Natural killer cell treated with Interleukin-12 subunit alpha and Interleukin-12 subunit beta and Interleukin-15 and Interleukin-18, amount 100 ng/mL, for 72 hours (primary cell): ENCODE results near the gene CFAP97D1. TPM values are rescaled to one million over a fixed set of nuclear protein-coding genes. Genes with fewer than 3 reads are reported as not detected.

Experiments used
- ATAC-seq, 2 donors: fragments of 150-1000 bp; cut with Tn5 transposase in 1 of 2; sonication (Bioruptor Pico), chemical (Tn5 transposase) in 1 of 2; 2 replicates each; pipeline ENCODE4 v1.10.0; 2021
- DNase-seq: peaks from one replicate; pipeline ENCODE4 v3.0.0; 2022; ENCODE audit warnings: low spot score
- H3K27ac Mint-ChIP-seq, 2 donors: 1 replicate in 1 of 2; 2 replicates in 1 of 2; pipeline ENCODE4 v1.8.0; 2022; ENCODE audit warnings: mixed read lengths in 2 of 2, mild to moderate bottlenecking in 1 of 2, moderate library complexity in 1 of 2
- H3K27me3 Mint-ChIP-seq, 2 donors: 1 replicate in 1 of 2; 2 replicates in 1 of 2; pipeline ENCODE4 v1.8.0; 2022; ENCODE audit warnings: mixed read lengths in 2 of 2
- H3K36me3 Mint-ChIP-seq: one replicate; pipeline ENCODE4 v1.8.0; 2022; ENCODE audit warnings: mixed read lengths
- H3K4me1 Mint-ChIP-seq, 2 donors: 1 replicate in 1 of 2; 2 replicates in 1 of 2; pipeline ENCODE4 v1.8.0; 2022; ENCODE audit warnings: low read depth in 2 of 2, mixed read lengths in 2 of 2, mild to moderate bottlenecking in 1 of 2
- H3K4me3 Mint-ChIP-seq: one replicate; pipeline ENCODE4 v1.8.0; 2022; ENCODE audit warnings: mixed read lengths
- H3K9me3 Mint-ChIP-seq: 2 replicates; pipeline ENCODE4 v1.8.0; 2022; ENCODE audit warnings: mixed read lengths
- total RNA-seq, 2 donors: library from RNA; stranded (reverse); gene quantifications; one replicate each; pipeline ENCODE4 v1.2.3, GENCODE V29; 2022

Gene CFAP97D1
- not detected for total RNA-seq

- ATAC-seq (no peak), DNase-seq (no peak)
- H3K9me3 Mint-ChIP-seq = no peaks in the 10 kb centered on the region
- peaks cover 0 to 9% of the 10 kb centered on the region in 2 donors for H3K4me1 Mint-ChIP-seq
- no peak within 1 kb of the TSS for H3K27ac Mint-ChIP-seq
- H3K27me3 Mint-ChIP-seq = peaks cover 37 to 48% of the 10 kb centered on the region in 2 donors
- no peaks in the 10 kb centered on the region for H3K36me3 Mint-ChIP-seq
- H3K4me3 Mint-ChIP-seq = peak within 1 kb of the TSS; percentile 59
Measured at GRCh38 chr17:43780135-43780534, at the start of gene CFAP97D1. TSS of gene CFAP97D1 (plus strand) at chr17:43780435. CDS start at chr17:43780463, 28 bp downstream.

GRCh38 chr17:43732958-43733357, 47.3 kb upstream of the CFAP97D1 start:
- DNase-seq (no peak), ATAC-seq (no peak)
- H3K9me3 Mint-ChIP-seq = no peaks in the 10 kb centered on the region
- H3K27ac Mint-ChIP-seq = no peak overlapping the region
- peaks cover 19 to 23% of the 10 kb centered on the region in 2 donors for H3K27me3 Mint-ChIP-seq
- no peak overlapping the region for H3K4me3 Mint-ChIP-seq
- H3K36me3 Mint-ChIP-seq = no peaks in the 10 kb centered on the region
- no peaks in the 10 kb centered on the region for H3K4me1 Mint-ChIP-seq

- ATAC-seq = no peak
- no peak for DNase-seq
- Mint-ChIP-seq H3K27ac (no peak overlapping the region), H3K4me1 (no peaks in the 10 kb centered on the region), H3K36me3 (no peaks in the 10 kb centered on the region), H3K9me3 (no peaks in the 10 kb centered on the region), H3K27me3 (peaks cover 24 to 28% of the 10 kb centered on the region in 2 donors), H3K4me3 (no peak overlapping the region)
Measured at GRCh38 chr17:43733956-43734355, 46.3 kb upstream of the CFAP97D1 start.

- no peaks in the 10 kb centered on the region for H3K9me3 Mint-ChIP-seq
- ATAC-seq (no peak), DNase-seq (no peak)
- no peak overlapping the region for H3K4me3 Mint-ChIP-seq
- no peaks in the 10 kb centered on the region for H3K36me3 Mint-ChIP-seq
- H3K27ac Mint-ChIP-seq = no peak overlapping the region
- H3K27me3 Mint-ChIP-seq = peaks cover 28% of the 10 kb centered on the region in 2 donors
- no peaks in the 10 kb centered on the region for H3K4me1 Mint-ChIP-seq
Measured at GRCh38 chr17:43734376-43734775, 45.9 kb upstream of the CFAP97D1 start.

GRCh38 chr17:43736389-43736788, 43.8 kb upstream of the CFAP97D1 start:
- DNase-seq = no peak
- Mint-ChIP-seq H3K36me3 (no peaks in the 10 kb centered on the region), H3K4me1 (no peaks in the 10 kb centered on the region), H3K27me3 (peaks cover 24 to 30% of the 10 kb centered on the region in 2 donors), H3K9me3 (no peaks in the 10 kb centered on the region), H3K4me3 (no peak overlapping the region), H3K27ac (no peak overlapping the region)
- no peak for ATAC-seq

GRCh38 chr17:43737722-43738121, 42.5 kb upstream of the CFAP97D1 start:
- H3K4me3 Mint-ChIP-seq = no peak overlapping the region
- no peaks in the 10 kb centered on the region for H3K4me1 Mint-ChIP-seq
- ATAC-seq (no peak), DNase-seq (no peak)
- no peak overlapping the region for H3K27ac Mint-ChIP-seq
- H3K27me3 Mint-ChIP-seq = peaks cover 27 to 35% of the 10 kb centered on the region in 2 donors
- H3K9me3 Mint-ChIP-seq = no peaks in the 10 kb centered on the region
- H3K36me3 Mint-ChIP-seq = no peaks in the 10 kb centered on the region

GRCh38 chr17:43740541-43740940, 39.7 kb upstream of the CFAP97D1 start:
- Mint-ChIP-seq H3K4me3 (no peak overlapping the region), H3K4me1 (no peaks in the 10 kb centered on the region), H3K9me3 (no peaks in the 10 kb centered on the region), H3K36me3 (no peaks in the 10 kb centered on the region), H3K27me3 (peaks cover 40 to 44% of the 10 kb centered on the region in 2 donors), H3K27ac (no peak overlapping the region)
- DNase-seq (no peak), ATAC-seq (no peak)

GRCh38 chr17:43741636-43742035, 38.6 kb upstream of the CFAP97D1 start:
- no peaks in the 10 kb centered on the region for H3K4me1 Mint-ChIP-seq
- H3K27me3 Mint-ChIP-seq = peaks cover 44 to 53% of the 10 kb centered on the region in 2 donors

GRCh38 chr17:43745541-43745940, 34.7 kb upstream of the CFAP97D1 start:
- Mint-ChIP-seq H3K36me3 (no peaks in the 10 kb centered on the region), H3K4me1 (no peaks in the 10 kb centered on the region), H3K9me3 (no peaks in the 10 kb centered on the region), H3K27ac (no peak overlapping the region), H3K4me3 (no peak overlapping the region), H3K27me3 (peaks cover 46 to 55% of the 10 kb centered on the region in 2 donors)
- ATAC-seq (no peak), DNase-seq (no peak)

More at GRCh38 chr17:43741636-43742035, 38.6 kb upstream of the CFAP97D1 start:
- ATAC-seq = no peak
- Mint-ChIP-seq H3K27ac (peak overlapping the region in 1 of 2 donors; percentile 5), H3K36me3 (no peaks in the 10 kb centered on the region), H3K9me3 (no peaks in the 10 kb centered on the region), H3K4me3 (no peak overlapping the region)
- DNase-seq = no peak

- H3K4me3 Mint-ChIP-seq = no peak overlapping the region
- H3K27me3 Mint-ChIP-seq = peaks cover 23 to 41% of the 10 kb centered on the region in 2 donors
- DNase-seq (no peak), ATAC-seq (no peak)
- no peaks in the 10 kb centered on the region for H3K9me3 Mint-ChIP-seq
- no peaks in the 10 kb centered on the region for H3K36me3 Mint-ChIP-seq
- H3K27ac Mint-ChIP-seq = no peak overlapping the region
- peaks cover 18 to 25% of the 10 kb centered on the region in 2 donors for H3K4me1 Mint-ChIP-seq
Measured at GRCh38 chr17:43750153-43750552, 30.1 kb upstream of the CFAP97D1 start.

GRCh38 chr17:43753493-43754129, 26.6 kb upstream of the CFAP97D1 start:
- ATAC-seq (peak; percentile 81 to 83), DNase-seq (peak; percentile 65)
- Mint-ChIP-seq H3K9me3 (no peaks in the 10 kb centered on the region), H3K27me3 (peaks cover 35 to 45% of the 10 kb centered on the region in 2 donors), H3K4me1 (peaks cover 25 to 26% of the 10 kb centered on the region in 2 donors), H3K27ac (peak overlapping the region in 1 of 2 donors; percentile 6), H3K4me3 (peak overlapping the region; percentile 56), H3K36me3 (no peaks in the 10 kb centered on the region)

- Mint-ChIP-seq H3K4me3 (no peak overlapping the region), H3K4me1 (peaks cover 25 to 26% of the 10 kb centered on the region in 2 donors), H3K9me3 (no peaks in the 10 kb centered on the region), H3K36me3 (no peaks in the 10 kb centered on the region), H3K27me3 (peaks cover 35 to 38% of the 10 kb centered on the region in 2 donors), H3K27ac (no peak overlapping the region)
- ATAC-seq (no peak), DNase-seq (peak; percentile 42)
Measured at GRCh38 chr17:43754947-43755346, 25.3 kb upstream of the CFAP97D1 start.

- ATAC-seq (peak; percentile 51 to 58), DNase-seq (peak; percentile 34)
- peak overlapping the region; percentile 50 for H3K4me3 Mint-ChIP-seq
- H3K9me3 Mint-ChIP-seq = no peaks in the 10 kb centered on the region
- peaks cover 25 to 29% of the 10 kb centered on the region in 2 donors for H3K4me1 Mint-ChIP-seq
- H3K27ac Mint-ChIP-seq = no peak overlapping the region
- H3K36me3 Mint-ChIP-seq = no peaks in the 10 kb centered on the region
- H3K27me3 Mint-ChIP-seq = peaks cover 31 to 36% of the 10 kb centered on the region in 2 donors
Measured at GRCh38 chr17:43755389-43755875, 24.8 kb upstream of the CFAP97D1 start.

- Mint-ChIP-seq H3K27me3 (peaks cover 31 to 36% of the 10 kb centered on the region in 2 donors), H3K36me3 (no peaks in the 10 kb centered on the region), H3K27ac (peak overlapping the region in 1 of 2 donors; percentile 23), H3K9me3 (no peaks in the 10 kb centered on the region), H3K4me3 (peak overlapping the region; percentile 50), H3K4me1 (peaks cover 25 to 29% of the 10 kb centered on the region in 2 donors)
- ATAC-seq (no peak), DNase-seq (no peak)
Measured at GRCh38 chr17:43756201-43756600, 24.0 kb upstream of the CFAP97D1 start.
